Glomerular visceral epithelial cell (primary cell): ENCODE data around the gene TNFAIP6.

Experiments used
- DNase-seq: peaks from one replicate; pipeline ENCODE4 v3.0.0-alpha.2; 2016; ENCODE audit errors: extremely low spot score

The TNFAIP6 gene

GRCh38 chr2:151359768-151360461, 2.5 kb downstream of the TNFAIP6 start:
- no peak for DNase-seq

GRCh38 chr2:151361674-151362370, 4.4 kb downstream of the TNFAIP6 start:
- DNase-seq, result peak; percentile 37

GRCh38 chr2:151363709-151364108, 6.3 kb downstream of the TNFAIP6 start:
- DNase-seq, result no peak

- DNase-seq, result peak; percentile 57
Measured at GRCh38 chr2:151367571-151367970, 10.2 kb downstream of the TNFAIP6 start.

- peak; percentile 62 for DNase-seq
Measured at GRCh38 chr2:151374436-151374835, 17.0 kb downstream of the TNFAIP6 start.

GRCh38 chr2:151379169-151379568, 21.8 kb downstream of the TNFAIP6 start:
- no peak for DNase-seq

- DNase-seq, result no peak
Measured at GRCh38 chr2:151380580-151381235, 23.3 kb downstream of the TNFAIP6 start.

- peak; percentile 35 for DNase-seq
Measured at GRCh38 chr2:151381266-151381665, 23.9 kb downstream of the TNFAIP6 start.

GRCh38 chr2:151388011-151388410, 30.6 kb downstream of the TNFAIP6 start:
- DNase-seq, result no peak

- no peak for DNase-seq
Measured at GRCh38 chr2:151391436-151391835, 34.0 kb downstream of the TNFAIP6 start.

- no peak for DNase-seq
Measured at GRCh38 chr2:151394509-151394908, 37.1 kb downstream of the TNFAIP6 start.

GRCh38 chr2:151395509-151396374, 38.4 kb downstream of the TNFAIP6 start:
- DNase-seq, result no peak

GRCh38 chr2:151399981-151400380, 42.6 kb downstream of the TNFAIP6 start:
- DNase-seq, result no peak

GRCh38 chr2:151401149-151401548, 43.8 kb downstream of the TNFAIP6 start:
- DNase-seq, result no peak

GRCh38 chr2:151403914-151404313, 46.5 kb downstream of the TNFAIP6 start:
- DNase-seq, result no peak

- DNase-seq, result no peak
Measured at GRCh38 chr2:151405376-151405775, 48.0 kb downstream of the TNFAIP6 start.

GRCh38 chr2:151407281-151407680, 49.9 kb downstream of the TNFAIP6 start:
- no peak for DNase-seq

- no peak for DNase-seq
Measured at GRCh38 chr2:151408788-151409600, 51.6 kb downstream of the TNFAIP6 start.

GRCh38 chr2:151409601-151410484, 52.5 kb downstream of the TNFAIP6 start, which contains the start of gene RIF1:
Gene RIF1, plus strand, starts transcription at chr2:151409902. Its CDS starts 522 bp downstream, at chr2:151410424.
- DNase-seq, result peak; percentile 93

- DNase-seq, result peak; percentile 43
Measured at GRCh38 chr2:151410485-151410834, 53.1 kb downstream of the TNFAIP6 start.
